PC-3 (cell line): ENCODE data around the gene PRAC1.

ENCODE experiments used
- CTCF ChIP-seq: fragments of 300-600 bp; sonication (generic); conservative IDR thresholded peaks from 2 replicates; pipeline ENCODE4 v1.5.1; 2017; ENCODE audit warnings: antibody characterized with exemption, low read depth, mild to moderate bottlenecking, low read length
- EZH2 ChIP-seq: fragments of 300-600 bp; sonication (generic); IDR thresholded peaks from one replicate; pipeline ENCODE4 v1.6.1; 2017; ENCODE audit warnings: antibody characterized with exemption, mild to moderate bottlenecking, low read length; ENCODE audit not compliant: unreplicated experiment
- EZH2phosphoT487 ChIP-seq: fragments of 300-600 bp; sonication (generic); IDR thresholded peaks from 2 replicates; pipeline ENCODE4 v1.6.1; 2018; ENCODE audit warnings: mild to moderate bottlenecking, antibody characterized with exemption, low read length, borderline replicate concordance

- TF ChIP-seq CTCF (no peak), EZH2phosphoT487 (no peak), EZH2 (no peak)
Observed at GRCh38 chr17:48760411-48760810, 38.1 kb upstream of the PRAC1 start.
